KMS-11 (cell line): Measurements from ENCODE around the gene EIF4G1.

Experiments used
- H2AFZ ChIP-seq: fragments of 200-600 bp; sonication (generic); 2 replicates; pipeline ENCODE4 v1.6.1; 2016; ENCODE audit warnings: antibody characterized with exemption, mixed run types, low read depth
- H3K27ac ChIP-seq: fragments of 200-600 bp; sonication (generic); 2 replicates; pipeline ENCODE4 v1.6.1; 2016; ENCODE audit warnings: mild to moderate bottlenecking, mixed run types
- H3K27me3 ChIP-seq: fragments of 200-600 bp; sonication (generic); 2 replicates; pipeline ENCODE4 v1.6.1; 2017; ENCODE audit warnings: mild to moderate bottlenecking, low read depth, mixed run types, moderate library complexity; ENCODE audit not compliant: insufficient read depth
- H3K36me3 ChIP-seq: fragments of 200-600 bp; sonication (generic); 2 replicates; pipeline ENCODE4 v1.6.1; 2017; ENCODE audit warnings: mild to moderate bottlenecking, mixed run types; ENCODE audit not compliant: insufficient read depth
- H3K4me1 ChIP-seq: fragments of 200-600 bp; sonication (generic); 2 replicates; pipeline ENCODE4 v1.6.1; 2016; ENCODE audit warnings: mild to moderate bottlenecking, low read depth, mixed run types; ENCODE audit not compliant: poor library complexity, severe bottlenecking
- H3K4me2 ChIP-seq: fragments of 200-600 bp; sonication (generic); 2 replicates; pipeline ENCODE4 v1.7.0; 2016; ENCODE audit warnings: mild to moderate bottlenecking, mixed run types
- H3K4me3 ChIP-seq: fragments of 200-600 bp; sonication (generic); IDR thresholded peaks from 2 replicates; pipeline ENCODE4 v1.6.1; 2017; ENCODE audit warnings: low read depth, low read length, mixed read lengths; ENCODE audit not compliant: insufficient read depth
- H3K79me2 ChIP-seq: fragments of 200-600 bp; sonication (generic); 2 replicates; pipeline ENCODE4 v1.6.1; 2016; ENCODE audit warnings: low read depth, mixed run types; ENCODE audit not compliant: insufficient read depth
- H3K9ac ChIP-seq: fragments of 200-600 bp; sonication (generic); 2 replicates; pipeline ENCODE4 v1.6.1; 2016; ENCODE audit warnings: mild to moderate bottlenecking, mixed run types
- H4K20me1 ChIP-seq: fragments of 200-600 bp; sonication (generic); 2 replicates; pipeline ENCODE4 v1.6.1; 2016; ENCODE audit warnings: mild to moderate bottlenecking, mixed run types; ENCODE audit not compliant: insufficient read depth
- CTCF ChIP-seq: fragments of 200-600 bp; sonication (generic); conservative IDR thresholded peaks from 2 replicates; pipeline ENCODE4 v1.6.1; 2017; ENCODE audit warnings: low read depth, mild to moderate bottlenecking, antibody characterized with exemption, low read length, moderate library complexity, mixed read lengths

Gene EIF4G1

DNA sequence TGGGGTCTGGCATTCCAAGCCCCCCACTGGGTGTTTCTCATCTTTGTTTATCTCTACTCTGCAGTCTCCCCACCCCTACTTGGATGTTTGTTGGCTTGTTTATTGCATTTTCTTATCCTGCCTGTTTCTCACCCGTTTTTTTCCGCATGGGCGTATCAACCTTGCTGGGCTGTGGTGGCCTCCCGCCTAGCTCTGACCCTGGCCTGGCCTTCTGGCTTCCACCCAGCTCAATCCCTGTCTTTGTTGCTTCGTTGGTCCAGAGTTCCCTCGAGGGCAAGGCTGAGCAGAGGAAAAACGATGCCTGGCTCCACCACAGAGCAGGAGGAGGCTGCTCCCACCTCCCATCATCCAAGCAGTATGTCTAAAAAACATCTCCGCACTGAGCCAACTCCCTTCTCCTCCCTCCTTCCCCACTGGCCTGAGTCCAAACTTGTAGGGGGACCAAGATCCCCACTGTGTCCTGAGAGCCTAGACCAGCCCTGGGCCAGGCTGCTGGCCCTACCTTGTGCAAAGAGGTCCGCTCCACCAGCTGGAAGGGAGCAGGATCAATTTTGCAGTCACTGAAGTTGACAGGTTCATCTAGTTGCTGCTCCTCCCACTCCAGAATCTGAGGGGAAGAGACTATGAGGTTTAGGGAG lies 37.2 kb downstream of the EIF4G1 start:
- Histone ChIP-seq H3K4me2 (no peak overlapping the region), H3K79me2 (no peaks in the 10 kb centered on the region), H3K36me3 (no peaks in the 10 kb centered on the region), H3K27ac (no peak overlapping the region), H3K4me1 (peaks cover 6% of the 10 kb centered on the region), H3K4me3 (no peak overlapping the region), H2AFZ (no peak overlapping the region), H3K27me3 (no peaks in the 10 kb centered on the region), H4K20me1 (no peaks in the 10 kb centered on the region), H3K9ac (no peak overlapping the region)
- TF ChIP-seq CTCF = no peak

GRCh38 chr3:184352149-184352785 lies 37.9 kb downstream of the EIF4G1 start:
- no peak overlapping the region for H3K27ac ChIP-seq
- H3K4me1 ChIP-seq = peaks cover 6% of the 10 kb centered on the region
- H3K4me2 ChIP-seq = no peak overlapping the region
- no peaks in the 10 kb centered on the region for H3K79me2 ChIP-seq
- H3K36me3 ChIP-seq = no peaks in the 10 kb centered on the region
- no peak overlapping the region for H2AFZ ChIP-seq
- no peaks in the 10 kb centered on the region for H4K20me1 ChIP-seq
- no peaks in the 10 kb centered on the region for H3K27me3 ChIP-seq
- TF ChIP-seq CTCF = no peak
- H3K9ac ChIP-seq = no peak overlapping the region
- H3K4me3 ChIP-seq = no peak overlapping the region

GRCh38 chr3:184352897-184353545 lies 38.6 kb downstream of the EIF4G1 start:
- TF ChIP-seq CTCF = no peak
- Histone ChIP-seq H3K79me2 (no peaks in the 10 kb centered on the region), H3K36me3 (no peaks in the 10 kb centered on the region), H3K27ac (no peak overlapping the region), H3K4me1 (peaks cover under 1% of the 10 kb centered on the region), H3K27me3 (no peaks in the 10 kb centered on the region), H2AFZ (no peak overlapping the region), H3K4me2 (no peak overlapping the region), H3K4me3 (no peak overlapping the region), H3K9ac (no peak overlapping the region), H4K20me1 (no peaks in the 10 kb centered on the region)

DNA sequence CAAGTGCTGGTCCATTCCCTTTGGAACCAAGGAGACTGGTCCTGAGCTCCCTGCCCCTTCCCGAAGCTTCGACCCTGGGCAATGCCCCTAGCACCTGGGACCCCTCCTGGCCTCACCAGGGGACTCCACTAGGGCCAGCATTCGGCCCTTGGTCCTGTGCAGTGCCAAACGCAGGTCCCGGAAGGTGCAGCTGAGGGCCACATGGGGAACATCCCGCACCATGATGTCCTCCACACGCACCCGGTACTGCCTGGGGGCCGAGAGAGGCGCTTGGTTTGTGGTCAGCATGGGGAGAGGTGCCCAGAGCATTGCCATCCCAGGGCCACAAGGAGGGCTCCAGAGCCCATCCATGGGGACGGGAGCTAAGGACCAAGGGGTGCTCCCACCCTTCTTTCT lies 39.1 kb downstream of the EIF4G1 start:
- Histone ChIP-seq H3K27ac (no peak overlapping the region), H3K4me1 (no peaks in the 10 kb centered on the region), H3K9ac (no peak overlapping the region), H4K20me1 (no peaks in the 10 kb centered on the region), H3K79me2 (no peaks in the 10 kb centered on the region), H3K27me3 (no peaks in the 10 kb centered on the region), H3K36me3 (no peaks in the 10 kb centered on the region), H2AFZ (no peak overlapping the region), H3K4me3 (no peak overlapping the region), H3K4me2 (no peak overlapping the region)
- TF ChIP-seq CTCF = no peak
